Measurements from ENCODE around the gene GABBR2.

The GABBR2 gene

GRCh38 chr9:98280162-98280561 lies 428.6 kb downstream of the GABBR2 start:
- TF ChIP-seq NFIC (IDR thresholded peaks at IDR 0.05) (no peak), USF1 (IDR thresholded peaks at IDR 0.05) (no peak), YY1 (IDR thresholded peaks at IDR 0.05; ENCODE audit: low read depth) (no peak), EGR1 (IDR thresholded peaks at IDR 0.05) (no peak), TAF1 (IDR thresholded peaks at IDR 0.05; ENCODE audit: low read depth) (no peak), EP300 (IDR thresholded peaks at IDR 0.05; ENCODE audit: borderline replicate concordance) (no peak), TCF12 (IDR thresholded peaks at IDR 0.05; ENCODE audit: low read depth) (no peak), CEBPB (IDR thresholded peaks at IDR 0.05) (no peak), CREB1 (IDR thresholded peaks at IDR 0.05; ENCODE audit: low read depth) (no peak), TEAD4 (IDR thresholded peaks at IDR 0.05) (no peak), RAD21 (IDR thresholded peaks at IDR 0.05; ENCODE audit: low read depth) (no peak), ZBTB7A (IDR thresholded peaks at IDR 0.05; ENCODE audit: low read depth) (no peak), FOXM1 (IDR thresholded peaks at IDR 0.05; ENCODE audit: borderline replicate concordance, low read depth) (no peak), MAX (IDR thresholded peaks at IDR 0.05) (no peak)
- TF ChIP-seq, protein P1, sequence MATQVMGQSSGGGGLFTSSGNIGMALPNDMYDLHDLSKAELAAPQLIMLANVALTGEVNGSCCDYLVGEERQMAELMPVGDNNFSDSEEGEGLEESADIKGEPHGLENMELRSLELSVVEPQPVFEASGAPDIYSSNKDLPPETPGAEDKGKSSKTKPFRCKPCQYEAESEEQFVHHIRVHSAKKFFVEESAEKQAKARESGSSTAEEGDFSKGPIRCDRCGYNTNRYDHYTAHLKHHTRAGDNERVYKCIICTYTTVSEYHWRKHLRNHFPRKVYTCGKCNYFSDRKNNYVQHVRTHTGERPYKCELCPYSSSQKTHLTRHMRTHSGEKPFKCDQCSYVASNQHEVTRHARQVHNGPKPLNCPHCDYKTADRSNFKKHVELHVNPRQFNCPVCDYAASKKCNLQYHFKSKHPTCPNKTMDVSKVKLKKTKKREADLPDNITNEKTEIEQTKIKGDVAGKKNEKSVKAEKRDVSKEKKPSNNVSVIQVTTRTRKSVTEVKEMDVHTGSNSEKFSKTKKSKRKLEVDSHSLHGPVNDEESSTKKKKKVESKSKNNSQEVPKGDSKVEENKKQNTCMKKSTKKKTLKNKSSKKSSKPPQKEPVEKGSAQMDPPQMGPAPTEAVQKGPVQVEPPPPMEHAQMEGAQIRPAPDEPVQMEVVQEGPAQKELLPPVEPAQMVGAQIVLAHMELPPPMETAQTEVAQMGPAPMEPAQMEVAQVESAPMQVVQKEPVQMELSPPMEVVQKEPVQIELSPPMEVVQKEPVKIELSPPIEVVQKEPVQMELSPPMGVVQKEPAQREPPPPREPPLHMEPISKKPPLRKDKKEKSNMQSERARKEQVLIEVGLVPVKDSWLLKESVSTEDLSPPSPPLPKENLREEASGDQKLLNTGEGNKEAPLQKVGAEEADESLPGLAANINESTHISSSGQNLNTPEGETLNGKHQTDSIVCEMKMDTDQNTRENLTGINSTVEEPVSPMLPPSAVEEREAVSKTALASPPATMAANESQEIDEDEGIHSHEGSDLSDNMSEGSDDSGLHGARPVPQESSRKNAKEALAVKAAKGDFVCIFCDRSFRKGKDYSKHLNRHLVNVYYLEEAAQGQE (IDR thresholded peaks at IDR 0.05; ENCODE audit: low read depth) = no peak

DNA sequence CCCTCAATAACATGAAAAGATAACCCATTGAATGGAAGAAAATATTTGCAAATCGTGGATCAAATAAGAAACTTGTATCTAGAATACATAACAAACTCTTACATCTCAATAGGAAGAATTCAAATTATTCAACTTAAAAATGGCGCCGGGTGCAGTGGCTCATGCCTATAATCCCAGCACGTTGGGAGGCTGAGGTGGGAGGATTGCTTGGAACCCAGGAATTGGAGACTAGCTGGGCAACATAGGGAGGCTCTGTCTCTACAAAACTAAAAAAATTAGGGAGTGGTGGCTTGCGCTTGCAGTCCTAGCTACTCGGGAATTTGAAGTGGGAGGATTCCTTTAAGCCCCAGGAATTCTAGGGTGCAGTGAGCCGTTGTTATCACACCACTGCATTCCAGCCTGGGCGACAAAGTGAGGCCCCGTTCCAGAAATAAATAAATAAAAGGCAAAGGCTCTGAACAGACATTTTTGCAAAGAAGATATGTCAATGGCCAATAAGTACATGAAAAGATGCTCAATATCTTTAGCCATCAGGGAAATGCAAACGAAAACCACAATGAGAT lies 431.7 kb downstream of the GABBR2 start:
- TF ChIP-seq TAF1 (IDR thresholded peaks at IDR 0.05; ENCODE audit: low read depth) (no peak), NFIC (IDR thresholded peaks at IDR 0.05) (no peak), EGR1 (IDR thresholded peaks at IDR 0.05) (no peak), CEBPB (IDR thresholded peaks at IDR 0.05) (no peak), USF1 (IDR thresholded peaks at IDR 0.05) (no peak), ZBTB7A (IDR thresholded peaks at IDR 0.05; ENCODE audit: low read depth) (no peak), EP300 (IDR thresholded peaks at IDR 0.05; ENCODE audit: borderline replicate concordance) (no peak), TCF12 (IDR thresholded peaks at IDR 0.05; ENCODE audit: low read depth) (no peak), MAX (IDR thresholded peaks at IDR 0.05) (no peak), CREB1 (IDR thresholded peaks at IDR 0.05; ENCODE audit: low read depth) (no peak), FOXM1 (IDR thresholded peaks at IDR 0.05; ENCODE audit: borderline replicate concordance, low read depth) (no peak), RAD21 (IDR thresholded peaks at IDR 0.05; ENCODE audit: low read depth) (no peak), YY1 (IDR thresholded peaks at IDR 0.05; ENCODE audit: low read depth) (no peak)

GRCh38 chr9:98275159-98275558 lies 433.6 kb downstream of the GABBR2 start:
- no peak for TF ChIP-seq TCF12 (IDR thresholded peaks at IDR 0.05; ENCODE audit: low read depth)
- TF ChIP-seq TEAD4 (IDR thresholded peaks at IDR 0.05) = no peak
- no peak for TF ChIP-seq CREB1 (IDR thresholded peaks at IDR 0.05; ENCODE audit: low read depth)
- TF ChIP-seq TAF1 (IDR thresholded peaks at IDR 0.05; ENCODE audit: low read depth) = no peak
- no peak for TF ChIP-seq YY1 (IDR thresholded peaks at IDR 0.05; ENCODE audit: low read depth)
- no peak for TF ChIP-seq MAX (IDR thresholded peaks at IDR 0.05)
- TF ChIP-seq EP300 (IDR thresholded peaks at IDR 0.05; ENCODE audit: borderline replicate concordance) = no peak
- no peak for TF ChIP-seq ZBTB7A (IDR thresholded peaks at IDR 0.05; ENCODE audit: low read depth)
- no peak for TF ChIP-seq CEBPB (IDR thresholded peaks at IDR 0.05)
- no peak for TF ChIP-seq FOXM1 (IDR thresholded peaks at IDR 0.05; ENCODE audit: borderline replicate concordance, low read depth)
- TF ChIP-seq EGR1 (IDR thresholded peaks at IDR 0.05) = no peak
- TF ChIP-seq, protein P1 (IDR thresholded peaks at IDR 0.05; ENCODE audit: low read depth) = no peak
- TF ChIP-seq RAD21 (IDR thresholded peaks at IDR 0.05; ENCODE audit: low read depth) = no peak

DNA sequence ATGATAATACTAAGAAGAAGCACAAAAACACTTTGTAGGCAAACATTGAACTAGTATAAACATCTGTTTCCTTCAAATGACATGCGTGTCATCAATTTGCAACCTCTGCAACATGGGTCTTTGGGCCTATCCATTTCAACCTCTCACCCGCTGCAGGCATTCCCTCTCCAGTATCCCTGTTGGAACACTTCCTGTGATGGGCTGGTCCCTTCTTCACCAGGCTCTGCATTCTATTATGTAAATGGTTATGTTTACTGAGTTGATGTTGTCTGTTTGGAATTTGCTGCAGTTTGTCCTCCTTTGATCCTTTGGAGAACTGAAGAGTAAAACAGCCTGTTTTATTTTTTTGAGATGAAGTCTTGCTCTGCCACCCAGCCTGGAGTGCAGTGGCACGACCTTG lies 436.7 kb downstream of the GABBR2 start:
- TF ChIP-seq EGR1 (IDR thresholded peaks at IDR 0.05) (no peak), TAF1 (IDR thresholded peaks at IDR 0.05; ENCODE audit: low read depth) (no peak), TEAD4 (IDR thresholded peaks at IDR 0.05) (no peak), NFIC (IDR thresholded peaks at IDR 0.05) (no peak), TCF12 (IDR thresholded peaks at IDR 0.05; ENCODE audit: low read depth) (no peak), CREB1 (IDR thresholded peaks at IDR 0.05; ENCODE audit: low read depth) (no peak), EP300 (IDR thresholded peaks at IDR 0.05; ENCODE audit: borderline replicate concordance) (no peak), MAX (IDR thresholded peaks at IDR 0.05) (no peak), USF1 (IDR thresholded peaks at IDR 0.05) (no peak), FOXM1 (IDR thresholded peaks at IDR 0.05; ENCODE audit: borderline replicate concordance, low read depth) (no peak), ZBTB7A (IDR thresholded peaks at IDR 0.05; ENCODE audit: low read depth) (no peak), CEBPB (IDR thresholded peaks at IDR 0.05) (no peak), RAD21 (IDR thresholded peaks at IDR 0.05; ENCODE audit: low read depth) (no peak), YY1 (IDR thresholded peaks at IDR 0.05; ENCODE audit: low read depth) (no peak)
